Breast epithelium (tissue), 4 donors: ENCODE results near the gene P4HA3. TPM values are rescaled to one million over a fixed set of nuclear protein-coding genes. Genes with fewer than 3 reads are reported as not detected.

Source experiments
- DNase-seq, 2 donors: peaks; one replicate each; pipeline ENCODE4 v3.0.0-alpha.2; 2019; ENCODE audit warnings: low spot score in 2 of 2
- H3K27ac ChIP-seq, 2 donors: fragments of 200-600 bp; sonication (generic) in 1 of 2; one replicate each; pipeline ENCODE4 v1.5.1; 2016 to 2019; ENCODE audit warnings: mild to moderate bottlenecking in 1 of 2
- H3K27me3 ChIP-seq, 2 donors: fragments of 200-600 bp; sonication (generic) in 1 of 2; one replicate each; pipeline versions ENCODE4 v1.5.1 to v1.6.0; 2017 to 2019; ENCODE audit warnings: control low read depth in 1 of 2, mild to moderate bottlenecking in 1 of 2
- H3K36me3 ChIP-seq: fragments of 200-600 bp; one replicate; pipeline ENCODE4 v1.5.1; 2019
- H3K4me1 ChIP-seq, 2 donors: fragments of 200-600 bp; sonication (generic); one replicate each; pipeline ENCODE4 v1.5.1; 2016 to 2019; ENCODE audit warnings: control low read depth in 1 of 2
- H3K4me3 ChIP-seq, 3 donors: fragments of 200-600 bp; sonication (generic); 1 replicate in 2 of 3; 2 replicates in 1 of 3; pipeline ENCODE4 v1.5.1; 2016 to 2019; ENCODE audit warnings: mild to moderate bottlenecking in 3 of 3, moderate library complexity in 2 of 3
- H3K9me3 ChIP-seq, 2 donors: fragments of 200-600 bp; sonication (generic) in 1 of 2; one replicate each; pipeline ENCODE4 v1.5.1; 2016 to 2019; ENCODE audit warnings: control low read depth in 1 of 2
- CTCF ChIP-seq, 3 donors: fragments of 450-650 bp; IDR thresholded peaks; one replicate each; pipeline ENCODE4 v1.5.1; 2016 to 2017; ENCODE audit warnings: antibody characterized with exemption in 3 of 3, mild to moderate bottlenecking in 3 of 3, moderate library complexity in 3 of 3
- POLR2A ChIP-seq: fragments of 450-650 bp; IDR thresholded peaks from one replicate; pipeline ENCODE4 v1.6.1; 2016; ENCODE audit warnings: antibody characterized with exemption, mild to moderate bottlenecking, moderate library complexity
- POLR2AphosphoS5 ChIP-seq, 3 donors: sonication (generic); formaldehyde crosslinking; IDR thresholded peaks; one replicate each; pipeline ENCODE4 v1.6.1; 2017; ENCODE audit warnings: antibody characterized with exemption in 3 of 3
- intact Hi-C: fragments of 100-400 bp; cut with DNase I; formaldehyde crosslinking; loops from one replicate; pipeline ENCODE4 v1.15.1; 2023; ENCODE audit warnings: low total_unique reads
- total RNA-seq, 3 donors: library from RNA; depleted of rRNA; stranded (reverse); fragments of >200 nt; gene quantifications; one replicate each; pipeline ENCODE4 v1.1.0, GENCODE V29; 2016

The P4HA3 gene
- total RNA-seq, 3 donors from 2014 or later = 0.29 to 0.66 (median 0.48) TPM

DNA sequence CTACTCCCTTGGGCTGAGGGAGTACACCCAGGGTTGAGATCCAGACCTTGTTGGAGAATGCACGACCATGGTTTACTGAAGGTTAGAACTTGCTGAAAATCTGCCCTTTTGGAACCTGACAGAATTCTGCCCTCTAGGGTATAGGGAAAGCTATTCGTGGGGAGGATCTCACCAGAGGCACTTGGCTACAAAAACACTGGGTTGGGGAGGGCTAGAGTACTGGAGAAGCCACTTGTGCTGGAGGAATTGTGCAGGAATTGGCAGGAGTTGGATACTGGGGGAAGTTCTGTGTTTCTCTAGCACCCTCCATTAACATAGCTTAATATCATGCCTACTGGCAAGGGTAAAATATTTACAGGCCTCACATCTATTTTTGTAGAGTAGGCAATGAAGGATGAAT is 84.5 kb downstream of the P4HA3 start:
- Histone ChIP-seq H3K36me3 (no peaks in the 10 kb centered on the region), H3K4me3 (no peak overlapping the region), H3K27me3 (no peaks in the 10 kb centered on the region), H3K27ac (no peak overlapping the region), H3K9me3 (no peaks in the 10 kb centered on the region), H3K4me1 (no peaks in the 10 kb centered on the region)
- intact Hi-C loops = no loop called here
- TF ChIP-seq POLR2AphosphoS5 (IDR thresholded peaks at IDR 0.05) = no peak
- no peak for DNase-seq

DNA sequence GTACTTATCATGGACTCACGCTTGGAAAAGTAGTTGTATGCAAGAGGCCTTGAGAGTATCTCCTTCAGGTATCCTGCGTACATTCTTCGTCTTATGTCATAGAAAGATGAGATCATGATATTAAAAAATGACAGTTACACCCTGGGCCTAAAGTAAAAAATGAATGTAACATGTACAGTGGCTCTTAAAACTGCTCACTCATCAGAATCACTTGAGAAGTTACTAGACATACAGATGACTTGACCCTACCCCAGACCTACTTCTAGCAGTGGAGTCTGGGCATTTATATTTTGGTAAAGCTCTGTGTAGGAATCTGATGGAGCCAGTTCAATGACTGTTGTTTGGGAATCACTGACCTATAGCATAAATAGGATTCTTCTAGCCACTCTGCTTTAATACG is 85.9 kb downstream of the P4HA3 start:
- Histone ChIP-seq H3K27me3 (no peaks in the 10 kb centered on the region), H3K27ac (no peak overlapping the region), H3K9me3 (no peaks in the 10 kb centered on the region), H3K36me3 (no peaks in the 10 kb centered on the region), H3K4me1 (no peaks in the 10 kb centered on the region), H3K4me3 (no peak overlapping the region)
- no peak for DNase-seq
- no peak for TF ChIP-seq POLR2A
- intact Hi-C loops = no loop called here

DNA sequence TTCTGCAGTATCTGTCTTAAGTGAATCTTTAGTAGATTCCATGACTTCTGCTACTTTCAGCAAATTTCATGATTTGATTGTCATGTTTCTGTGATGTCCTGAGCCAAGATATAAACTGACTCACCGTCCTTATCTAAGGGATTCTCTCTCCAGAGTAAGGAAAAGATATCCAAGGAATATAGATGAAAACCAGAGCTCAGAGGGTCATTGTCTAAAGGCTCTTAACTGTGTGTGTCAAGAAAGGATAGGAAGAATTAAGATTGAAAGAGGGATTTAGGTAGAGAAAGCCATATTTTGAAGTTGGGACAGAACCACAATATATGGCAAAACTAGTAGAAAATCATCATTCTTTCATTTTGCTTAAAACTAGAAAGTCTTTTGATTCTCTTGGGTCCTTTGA is 89.6 kb downstream of the P4HA3 start:
- Histone ChIP-seq H3K27ac (no peak overlapping the region), H3K4me1 (no peaks in the 10 kb centered on the region), H3K27me3 (no peaks in the 10 kb centered on the region), H3K4me3 (no peak overlapping the region), H3K36me3 (no peaks in the 10 kb centered on the region), H3K9me3 (no peaks in the 10 kb centered on the region)
- DNase-seq = no peak
- TF ChIP-seq CTCF (IDR thresholded peaks at IDR 0.05) = no peak
- no peak for TF ChIP-seq POLR2AphosphoS5 (IDR thresholded peaks at IDR 0.05)
- no peak for TF ChIP-seq POLR2A
- intact Hi-C loops = no loop called here

- no peak for TF ChIP-seq POLR2AphosphoS5 (IDR thresholded peaks at IDR 0.05)
- Histone ChIP-seq H3K27me3 (no peaks in the 10 kb centered on the region), H3K27ac (no peak overlapping the region), H3K4me1 (no peaks in the 10 kb centered on the region), H3K36me3 (no peaks in the 10 kb centered on the region), H3K9me3 (no peaks in the 10 kb centered on the region), H3K4me3 (no peak overlapping the region)
- intact Hi-C loops = no loop called here
- no peak for DNase-seq
These were observed 91.1 kb downstream of the P4HA3 start for GRCh38 chr11:74220376-74220775.

Other genes starting within 250 kb of the P4HA3 start
- gene C2CD3, start 140.6 kb downstream of the P4HA3 start, total RNA-seq = 10 to 100 TPM; 17.4 to 44.5 (median 37.4) TPM
- 10 to 100 TPM; 16.8 to 27.7 (median 25.2) TPM for gene PPME1, start 140.4 kb downstream of the P4HA3 start, total RNA-seq
- gene PGM2L1, start 86.8 kb upstream of the P4HA3 start, total RNA-seq = 10 to 100 TPM in 1 of 3 donors, 1 to 10 TPM in 2; 2.1 to 13.5 (median 6.6) TPM
- 10 to 100 TPM in 1 of 3 donors, 1 to 10 TPM in 2; 3.6 to 15.8 (median 4.7) TPM for gene KCNE3, start 155.9 kb upstream of the P4HA3 start, total RNA-seq
- 10 to 100 TPM in 1 of 3 donors, 1 to 10 TPM in 2; 2.0 to 13.5 (median 9.8) TPM for gene LIPT2, start 182.1 kb upstream of the P4HA3 start, total RNA-seq